BLaER1 (cell line): ENCODE measurements around the gene FNBP1L.

Source experiments
- H3K27ac ChIP-seq: shearing (Covaris generic); formaldehyde crosslinking; 2 replicates; pipeline ENCODE4 v1.8.1; 2022
- H3K27me3 ChIP-seq: shearing (Covaris generic); formaldehyde crosslinking; 2 replicates; pipeline ENCODE4 v1.8.1; 2022
- H3K36me3 ChIP-seq: shearing (Covaris generic); formaldehyde crosslinking; 2 replicates; pipeline ENCODE4 v1.8.1; 2022
- H3K4me1 ChIP-seq: shearing (Covaris generic); formaldehyde crosslinking; 2 replicates; pipeline ENCODE4 v1.8.1; 2022
- H3K4me2 ChIP-seq: shearing (Covaris generic); formaldehyde crosslinking; 2 replicates; pipeline ENCODE4 v1.8.1; 2022
- H3K4me3 ChIP-seq: shearing (Covaris generic); formaldehyde crosslinking; 2 replicates; pipeline ENCODE4 v1.8.1; 2022
- H3K9ac ChIP-seq: shearing (Covaris generic); formaldehyde crosslinking; 2 replicates; pipeline ENCODE4 v1.8.1; 2022
- H3K9me3 ChIP-seq: shearing (Covaris generic); formaldehyde crosslinking; 2 replicates; pipeline ENCODE4 v1.8.1; 2022
- H4K20me1 ChIP-seq: shearing (Covaris generic); formaldehyde crosslinking; 2 replicates; pipeline ENCODE4 v1.8.1; 2022
- Cebpa-rat ChIP-seq: shearing (Covaris generic); IDR thresholded peaks from 2 replicates; pipeline ENCODE4 v1.8.1; 2022

FNBP1L gene

DNA sequence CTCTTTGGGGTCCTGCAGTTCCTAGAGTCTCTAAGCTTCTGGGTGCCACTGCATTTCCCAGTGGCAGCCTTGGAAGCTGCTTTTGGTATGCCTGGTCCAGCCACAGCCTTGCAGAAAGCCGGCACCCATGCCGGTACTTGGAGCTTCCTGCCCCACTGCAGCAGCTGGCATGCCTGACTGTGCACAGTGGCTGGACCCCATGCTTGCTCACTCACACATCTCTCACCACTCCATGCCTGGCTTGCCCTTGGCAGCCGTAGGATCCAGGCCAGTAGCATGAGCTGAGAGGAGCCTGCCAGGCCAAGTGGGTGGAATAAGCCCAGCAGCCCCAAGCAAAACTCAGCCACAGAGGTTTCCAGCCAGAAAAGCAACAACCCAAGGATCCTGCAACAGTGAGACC is 20.3 kb upstream of the FNBP1L start:
- Histone ChIP-seq H4K20me1 (no peaks in the 10 kb centered on the region), H3K36me3 (0 out of 2 replicates have a peak, but pooled peaks cover 5% of the 10 kb centered on the region), H3K9ac (no peak overlapping the region), H3K27me3 (no peaks in the 10 kb centered on the region), H3K27ac (no peak overlapping the region), H3K4me1 (no peaks in the 10 kb centered on the region), H3K4me3 (no peak overlapping the region), H3K4me2 (no peak overlapping the region), H3K9me3 (peaks cover 23% of the 10 kb centered on the region)
- TF ChIP-seq Cebpa-rat, result no peak

- Histone ChIP-seq H3K9ac (no peak overlapping the region), H3K36me3 (no peaks in the 10 kb centered on the region), H4K20me1 (no peaks in the 10 kb centered on the region), H3K9me3 (peaks cover 22% of the 10 kb centered on the region), H3K4me3 (0 out of 2 replicates have a peak overlapping the region, but pooled peaks have one; percentile 3), H3K27me3 (no peaks in the 10 kb centered on the region), H3K4me2 (no peak overlapping the region), H3K27ac (no peak overlapping the region), H3K4me1 (0 out of 2 replicates have a peak, but pooled peaks cover 7% of the 10 kb centered on the region)
- no peak for TF ChIP-seq Cebpa-rat
These were observed 14.4 kb upstream of the FNBP1L start for GRCh38 chr1:93433407-93433961.

DNA sequence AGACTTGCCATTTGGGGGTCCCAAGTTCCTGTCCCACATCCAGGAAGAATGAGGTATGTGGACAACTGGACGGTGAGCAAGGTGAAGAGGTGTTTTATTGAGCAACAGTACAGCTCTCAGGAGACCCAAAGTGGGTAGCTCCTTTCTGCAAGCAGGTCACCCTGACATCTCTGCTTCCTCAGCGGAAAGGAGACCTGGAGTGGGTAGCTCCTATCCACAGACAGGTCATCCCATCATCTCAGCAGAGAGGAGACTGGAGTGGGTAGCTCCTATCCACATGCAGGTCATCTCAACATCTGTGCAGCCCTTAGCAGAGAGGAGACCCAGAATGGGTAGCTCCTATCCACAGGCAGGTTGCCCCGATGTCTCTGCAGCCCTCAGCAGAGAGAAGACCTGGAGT is 13.8 kb upstream of the FNBP1L start:
- H3K4me2 ChIP-seq, result no peak overlapping the region
- H4K20me1 ChIP-seq, result no peaks in the 10 kb centered on the region
- no peak for TF ChIP-seq Cebpa-rat
- H3K9ac ChIP-seq, result no peak overlapping the region
- 0 out of 2 replicates have a peak, but pooled peaks cover 7% of the 10 kb centered on the region for H3K4me1 ChIP-seq
- H3K4me3 ChIP-seq, result 0 out of 2 replicates have a peak overlapping the region, but pooled peaks have one; percentile 3
- no peaks in the 10 kb centered on the region for H3K27me3 ChIP-seq
- no peaks in the 10 kb centered on the region for H3K36me3 ChIP-seq
- H3K9me3 ChIP-seq, result peaks cover 22% of the 10 kb centered on the region
- H3K27ac ChIP-seq, result no peak overlapping the region

DNA sequence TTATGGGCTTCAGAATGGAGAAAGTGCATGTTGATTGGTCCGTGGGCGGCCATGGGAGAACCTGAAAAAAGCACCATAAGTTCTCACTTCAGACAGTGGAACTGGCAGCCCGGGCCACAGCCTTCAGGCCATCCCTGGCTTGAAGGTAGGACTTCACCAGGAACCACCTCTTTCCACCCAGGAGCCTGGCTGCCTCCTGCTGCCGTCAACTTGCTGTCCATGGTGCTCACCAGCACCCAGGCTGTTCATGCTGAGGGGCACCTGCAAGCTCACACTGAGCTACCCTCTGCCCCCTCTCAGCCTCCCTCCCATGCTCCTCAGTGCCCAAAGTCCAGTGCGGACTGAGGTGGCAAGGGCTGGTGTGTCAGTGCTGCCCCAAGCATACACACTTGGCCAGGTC is 12.9 kb upstream of the FNBP1L start:
- no peaks in the 10 kb centered on the region for H3K36me3 ChIP-seq
- H3K4me2 ChIP-seq, result no peak overlapping the region
- H3K27me3 ChIP-seq, result no peaks in the 10 kb centered on the region
- H3K4me3 ChIP-seq, result no peak overlapping the region
- no peak overlapping the region for H3K9ac ChIP-seq
- H3K27ac ChIP-seq, result no peak overlapping the region
- H3K9me3 ChIP-seq, result peaks cover 22% of the 10 kb centered on the region
- H4K20me1 ChIP-seq, result no peaks in the 10 kb centered on the region
- 0 out of 2 replicates have a peak, but pooled peaks cover 7% of the 10 kb centered on the region for H3K4me1 ChIP-seq
- no peak for TF ChIP-seq Cebpa-rat

- Histone ChIP-seq H3K4me2 (no peak overlapping the region), H3K9me3 (peaks cover 22% of the 10 kb centered on the region), H3K4me1 (0 out of 2 replicates have a peak, but pooled peaks cover 7% of the 10 kb centered on the region), H4K20me1 (no peaks in the 10 kb centered on the region), H3K9ac (no peak overlapping the region), H3K27ac (no peak overlapping the region), H3K4me3 (no peak overlapping the region), H3K27me3 (no peaks in the 10 kb centered on the region), H3K36me3 (no peaks in the 10 kb centered on the region)
- no peak for TF ChIP-seq Cebpa-rat
These were observed 12.5 kb upstream of the FNBP1L start for GRCh38 chr1:93435443-93435842.

GRCh38 chr1:93436496-93436895 is 11.4 kb upstream of the FNBP1L start:
- Histone ChIP-seq H3K27ac (no peak overlapping the region), H3K36me3 (no peaks in the 10 kb centered on the region), H3K4me3 (no peak overlapping the region), H3K4me2 (no peak overlapping the region), H3K4me1 (0 out of 2 replicates have a peak, but pooled peaks cover 7% of the 10 kb centered on the region), H3K9me3 (peaks cover 22% of the 10 kb centered on the region), H3K9ac (no peak overlapping the region), H4K20me1 (no peaks in the 10 kb centered on the region), H3K27me3 (no peaks in the 10 kb centered on the region)
- no peak for TF ChIP-seq Cebpa-rat

- peaks cover 22% of the 10 kb centered on the region for H3K9me3 ChIP-seq
- H3K9ac ChIP-seq, result no peak overlapping the region
- no peaks in the 10 kb centered on the region for H3K36me3 ChIP-seq
- H3K27me3 ChIP-seq, result no peaks in the 10 kb centered on the region
- no peak overlapping the region for H3K27ac ChIP-seq
- no peak overlapping the region for H3K4me3 ChIP-seq
- TF ChIP-seq Cebpa-rat, result no peak
- no peaks in the 10 kb centered on the region for H4K20me1 ChIP-seq
- 0 out of 2 replicates have a peak, but pooled peaks cover 7% of the 10 kb centered on the region for H3K4me1 ChIP-seq
- no peak overlapping the region for H3K4me2 ChIP-seq
These were observed 9.8 kb upstream of the FNBP1L start for GRCh38 chr1:93437976-93438605.

- H3K4me1 ChIP-seq, result 0 out of 2 replicates have a peak, but pooled peaks cover 7% of the 10 kb centered on the region
- no peaks in the 10 kb centered on the region for H4K20me1 ChIP-seq
- no peak overlapping the region for H3K4me3 ChIP-seq
- no peaks in the 10 kb centered on the region for H3K36me3 ChIP-seq
- no peak overlapping the region for H3K9ac ChIP-seq
- no peaks in the 10 kb centered on the region for H3K27me3 ChIP-seq
- peaks cover 17% of the 10 kb centered on the region for H3K9me3 ChIP-seq
- H3K27ac ChIP-seq, result no peak overlapping the region
- no peak overlapping the region for H3K4me2 ChIP-seq
- TF ChIP-seq Cebpa-rat, result no peak
These were observed 9.2 kb upstream of the FNBP1L start for GRCh38 chr1:93438716-93439115.

DNA sequence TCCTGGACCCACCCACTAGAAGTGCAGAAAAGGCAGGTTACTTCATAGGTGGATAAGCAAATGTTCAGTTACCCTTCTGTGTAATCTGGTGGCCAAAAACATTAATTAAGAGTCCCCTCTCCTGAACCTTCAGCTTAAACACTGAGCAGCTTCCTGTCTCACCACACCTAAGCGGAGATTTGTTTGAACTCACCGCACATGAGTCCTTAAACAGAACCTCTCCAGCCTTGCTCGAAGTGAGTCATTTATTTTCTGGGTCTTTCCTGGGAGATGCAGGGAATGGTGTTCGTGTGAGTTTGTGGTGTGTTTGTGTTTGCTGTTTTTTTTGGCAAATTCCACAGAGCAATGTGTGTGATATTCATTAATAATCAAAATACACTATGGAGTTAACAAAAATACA is 7.6 kb upstream of the FNBP1L start:
- Histone ChIP-seq H3K27me3 (no peaks in the 10 kb centered on the region), H3K27ac (no peak overlapping the region), H3K4me1 (0 out of 2 replicates have a peak, but pooled peaks cover 7% of the 10 kb centered on the region), H3K36me3 (no peaks in the 10 kb centered on the region), H4K20me1 (no peaks in the 10 kb centered on the region), H3K9me3 (peaks cover 2% of the 10 kb centered on the region; the same call in 1 of the 2 replicates), H3K9ac (no peak overlapping the region), H3K4me2 (no peak overlapping the region), H3K4me3 (no peak overlapping the region)
- TF ChIP-seq Cebpa-rat, result no peak

GRCh38 chr1:93440706-93441105 is 7.2 kb upstream of the FNBP1L start:
- no peak for TF ChIP-seq Cebpa-rat
- Histone ChIP-seq H4K20me1 (no peaks in the 10 kb centered on the region), H3K4me3 (no peak overlapping the region), H3K36me3 (no peaks in the 10 kb centered on the region), H3K4me1 (0 out of 2 replicates have a peak, but pooled peaks cover 7% of the 10 kb centered on the region), H3K27ac (no peak overlapping the region), H3K9me3 (no peaks in the 10 kb centered on the region), H3K27me3 (no peaks in the 10 kb centered on the region), H3K4me2 (no peak overlapping the region), H3K9ac (no peak overlapping the region)
